NCI-H2029 (cell line): ENCODE measurements around the gene PCDHB5.
"Not testable (repeated sequence)": the region's sequence is repeated elsewhere in the genome, so short reads cannot be mapped to it uniquely, and the experiment has no call there.

Experiments
- DNase-seq: peaks from one replicate; lab custom pipeline; 2025; lab: John Stamatoyannopoulos, UW

The PCDHB5 gene

DNA sequence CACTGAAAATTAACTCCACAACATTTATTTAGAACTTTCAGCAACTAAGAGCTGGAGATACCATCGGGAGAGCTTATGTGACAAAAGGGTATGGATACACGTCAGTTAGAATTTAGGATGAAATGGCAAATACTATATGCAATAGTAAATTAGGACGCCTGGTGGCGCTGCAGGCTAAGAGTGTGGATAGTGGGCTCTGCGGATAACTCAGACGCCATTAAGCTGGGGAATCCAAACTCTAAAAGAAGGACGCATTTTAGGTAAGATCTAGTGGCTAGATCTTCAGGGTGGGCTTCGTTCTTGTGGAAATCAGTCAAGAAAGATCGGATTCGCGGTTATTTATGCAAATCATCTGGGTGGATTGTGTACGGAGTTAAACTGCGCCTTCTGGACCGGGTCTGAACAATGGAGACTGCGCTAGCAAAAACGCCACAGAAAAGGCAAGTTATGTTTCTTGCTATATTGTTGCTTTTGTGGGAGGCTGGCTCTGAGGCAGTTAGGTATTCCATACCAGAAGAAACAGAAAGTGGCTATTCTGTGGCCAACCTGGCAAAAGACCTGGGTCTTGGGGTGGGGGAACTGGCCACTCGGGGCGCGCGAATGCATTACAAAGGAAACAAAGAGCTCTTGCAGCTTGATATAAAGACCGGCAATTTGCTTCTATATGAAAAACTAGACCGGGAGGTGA is at the start of gene PCDHB5:
TSS of gene PCDHB5 (plus strand) at position 177 of the 688 bp plus-strand sequence. CDS start at position 406, 229 bp downstream.
- DNase-seq, result no peak

DNA sequence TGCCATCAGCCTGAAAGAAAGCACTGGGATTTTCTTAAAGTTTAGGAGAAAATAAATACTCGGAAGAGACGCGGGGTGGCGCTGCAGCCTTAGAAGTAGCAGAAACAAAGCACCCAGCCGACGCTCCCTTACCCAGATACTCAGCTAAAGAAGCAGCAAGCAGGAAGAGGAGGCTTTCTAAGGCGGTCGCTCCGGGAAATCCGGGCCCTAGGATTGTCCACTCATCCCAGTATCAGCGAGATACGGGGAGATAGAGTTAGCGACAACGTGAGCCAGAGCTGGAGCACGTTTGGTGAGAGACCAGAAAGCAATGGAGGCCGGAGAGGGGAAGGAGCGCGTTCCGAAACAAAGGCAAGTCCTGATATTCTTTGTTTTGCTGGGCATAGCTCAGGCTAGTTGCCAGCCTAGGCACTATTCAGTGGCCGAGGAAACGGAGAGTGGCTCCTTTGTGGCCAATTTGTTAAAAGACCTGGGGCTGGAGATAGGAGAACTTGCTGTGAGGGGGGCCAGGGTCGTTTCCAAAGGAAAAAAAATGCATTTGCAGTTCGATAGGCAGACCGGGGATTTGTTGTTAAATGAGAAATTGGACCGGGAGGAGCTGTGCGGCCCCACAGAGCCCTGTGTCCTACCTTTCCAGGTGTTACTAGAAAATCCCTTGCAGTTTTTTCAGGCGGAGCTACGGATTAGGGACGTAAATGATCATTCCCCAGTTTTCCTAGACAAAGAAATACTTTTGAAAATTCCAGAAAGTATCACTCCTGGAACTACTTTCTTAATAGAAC is 40.3 kb upstream of the PCDHB5 start, which contains the start of gene PCDHB2:
TSS of gene PCDHB2 (plus strand) at position 135 of the 782 bp plus-strand sequence. CDS start at position 311, 176 bp downstream.
- DNase-seq, result peak; percentile 57

DNA sequence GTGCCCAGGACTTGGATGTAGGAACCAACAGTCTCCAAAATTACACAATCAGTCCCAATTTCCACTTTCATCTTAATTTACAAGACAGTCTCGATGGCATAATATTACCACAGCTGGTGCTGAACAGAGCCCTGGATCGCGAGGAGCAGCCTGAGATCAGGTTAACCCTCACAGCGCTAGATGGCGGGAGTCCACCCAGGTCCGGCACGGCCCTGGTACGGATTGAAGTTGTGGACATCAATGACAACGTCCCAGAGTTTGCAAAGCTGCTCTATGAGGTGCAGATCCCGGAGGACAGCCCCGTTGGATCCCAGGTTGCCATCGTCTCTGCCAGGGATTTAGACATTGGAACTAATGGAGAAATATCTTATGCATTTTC is 39.8 kb upstream of the PCDHB5 start:
- DNase-seq, result no peak

DNA sequence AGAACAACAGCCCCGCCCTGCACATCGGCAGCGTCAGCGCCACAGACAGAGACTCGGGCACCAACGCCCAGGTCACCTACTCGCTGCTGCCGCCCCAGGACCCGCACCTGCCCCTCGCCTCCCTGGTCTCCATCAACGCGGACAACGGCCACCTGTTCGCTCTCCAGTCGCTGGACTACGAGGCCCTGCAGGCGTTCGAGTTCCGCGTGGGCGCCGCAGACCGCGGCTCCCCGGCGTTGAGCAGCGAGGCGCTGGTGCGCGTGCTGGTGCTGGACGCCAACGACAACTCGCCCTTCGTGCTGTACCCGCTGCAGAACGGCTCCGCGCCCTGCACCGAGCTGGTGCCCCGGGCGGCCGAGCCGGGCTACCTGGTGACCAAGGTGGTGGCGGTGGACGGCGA is 38.8 kb upstream of the PCDHB5 start:
- not testable (repeated sequence) for DNase-seq

DNA sequence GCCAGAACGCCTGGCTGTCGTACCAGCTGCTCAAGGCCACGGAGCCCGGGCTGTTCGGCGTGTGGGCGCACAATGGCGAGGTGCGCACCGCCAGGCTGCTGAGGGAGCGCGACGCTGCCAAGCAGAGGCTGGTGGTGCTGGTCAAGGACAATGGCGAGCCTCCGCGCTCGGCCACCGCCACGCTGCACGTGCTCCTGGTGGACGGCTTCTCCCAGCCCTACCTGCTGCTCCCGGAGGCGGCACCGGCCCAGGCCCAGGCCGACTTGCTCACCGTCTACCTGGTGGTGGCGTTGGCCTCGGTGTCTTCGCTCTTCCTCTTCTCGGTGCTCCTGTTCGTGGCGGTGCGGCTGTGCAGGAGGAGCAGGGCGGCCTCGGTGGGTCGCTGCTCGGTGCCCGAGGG is 38.4 kb upstream of the PCDHB5 start:
- DNase-seq, result not testable (repeated sequence)

DNA sequence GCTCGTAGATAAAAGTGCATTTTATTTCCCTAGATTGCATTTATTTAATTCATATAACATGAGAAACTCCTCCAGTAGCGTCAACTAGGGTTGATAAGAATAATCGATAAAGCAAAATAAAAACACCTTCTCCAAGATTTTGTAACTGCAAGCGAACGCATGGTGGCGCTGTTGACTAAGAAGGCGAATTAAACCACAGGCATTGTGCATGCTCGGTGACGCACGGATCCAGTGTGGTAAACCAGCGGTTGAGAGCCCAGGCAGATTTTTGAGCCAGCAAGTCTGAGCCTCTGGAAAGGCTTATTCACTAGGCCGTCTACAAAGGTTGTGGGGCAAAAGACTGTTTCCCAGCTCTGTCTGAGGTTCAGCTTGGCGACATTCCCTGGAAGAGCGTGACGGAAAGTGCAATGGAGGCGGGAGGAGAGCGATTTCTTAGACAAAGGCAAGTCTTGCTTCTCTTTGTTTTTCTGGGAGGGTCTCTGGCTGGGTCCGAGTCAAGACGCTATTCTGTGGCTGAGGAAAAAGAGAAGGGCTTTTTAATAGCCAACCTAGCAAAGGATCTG is 34.7 kb upstream of the PCDHB5 start, which contains the start of gene PCDHB3:
TSS of gene PCDHB3 (plus strand) at position 231 of the 563 bp plus-strand sequence. CDS start at position 408, 177 bp downstream.
- DNase-seq, result peak; percentile 56

DNA sequence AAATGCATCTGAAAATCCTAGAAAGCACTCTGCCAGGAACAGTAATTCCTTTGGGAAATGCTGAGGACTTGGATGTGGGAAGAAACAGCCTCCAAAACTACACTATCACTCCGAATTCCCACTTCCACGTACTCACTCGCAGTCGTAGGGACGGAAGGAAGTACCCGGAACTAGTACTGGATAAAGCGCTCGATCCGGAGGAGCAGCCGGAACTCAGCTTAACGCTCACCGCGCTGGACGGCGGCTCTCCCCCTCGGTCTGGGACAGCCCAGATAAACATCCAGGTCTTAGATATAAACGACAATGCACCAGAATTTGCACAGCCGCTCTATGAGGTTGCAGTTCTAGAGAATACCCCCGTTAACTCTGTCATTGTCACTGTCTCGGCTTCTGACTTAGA is 33.9 kb upstream of the PCDHB5 start:
- DNase-seq, result no peak

DNA sequence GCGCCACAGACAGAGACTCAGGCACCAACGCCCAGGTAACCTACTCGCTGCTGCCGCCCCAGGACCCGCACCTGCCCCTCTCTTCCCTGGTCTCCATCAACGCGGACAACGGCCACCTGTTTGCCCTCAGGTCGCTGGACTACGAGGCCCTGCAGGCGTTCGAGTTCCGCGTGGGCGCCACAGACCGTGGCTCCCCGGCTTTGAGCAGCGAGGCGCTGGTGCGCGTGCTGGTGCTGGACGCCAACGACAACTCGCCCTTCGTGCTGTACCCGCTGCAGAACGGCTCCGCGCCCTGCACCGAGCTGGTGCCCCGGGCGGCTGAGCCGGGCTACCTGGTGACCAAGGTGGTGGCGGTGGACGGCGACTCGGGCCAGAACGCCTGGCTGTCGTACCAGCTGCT is 32.9 kb upstream of the PCDHB5 start:
- not testable (repeated sequence) for DNase-seq

DNA sequence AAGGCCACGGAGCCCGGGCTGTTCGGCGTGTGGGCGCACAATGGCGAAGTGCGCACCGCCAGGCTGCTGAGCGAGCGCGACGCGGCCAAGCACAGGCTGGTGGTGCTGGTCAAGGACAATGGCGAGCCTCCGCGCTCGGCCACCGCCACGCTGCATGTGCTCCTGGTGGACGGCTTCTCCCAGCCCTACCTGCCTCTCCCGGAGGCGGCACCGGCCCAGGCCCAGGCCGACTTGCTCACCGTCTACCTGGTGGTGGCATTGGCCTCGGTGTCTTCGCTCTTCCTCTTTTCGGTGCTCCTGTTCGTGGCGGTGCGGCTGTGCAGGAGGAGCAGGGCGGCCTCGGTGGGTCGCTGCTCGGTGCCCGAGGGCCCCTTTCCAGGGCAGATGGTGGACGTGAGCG is 32.5 kb upstream of the PCDHB5 start:
- DNase-seq, result not testable (repeated sequence)

DNA sequence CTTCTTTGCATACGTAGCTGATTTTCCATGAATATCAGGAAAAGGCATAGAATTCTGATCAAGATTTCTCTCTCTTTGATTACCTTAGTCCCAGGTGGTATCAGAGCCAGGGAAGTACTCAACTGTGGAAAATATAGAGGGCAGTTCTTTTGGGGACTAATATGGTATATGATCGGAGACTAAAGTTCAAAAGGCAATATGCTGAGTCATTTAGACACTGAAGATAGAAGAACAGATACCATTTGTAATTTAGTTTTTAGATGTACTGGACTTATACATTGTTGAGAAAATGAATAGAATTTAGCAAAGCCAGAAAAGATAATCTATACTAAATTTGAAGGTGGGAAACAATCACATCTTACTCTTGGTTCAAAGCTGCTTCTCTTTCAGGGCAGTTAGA is 29.7 kb upstream of the PCDHB5 start:
- DNase-seq, result no peak

DNA sequence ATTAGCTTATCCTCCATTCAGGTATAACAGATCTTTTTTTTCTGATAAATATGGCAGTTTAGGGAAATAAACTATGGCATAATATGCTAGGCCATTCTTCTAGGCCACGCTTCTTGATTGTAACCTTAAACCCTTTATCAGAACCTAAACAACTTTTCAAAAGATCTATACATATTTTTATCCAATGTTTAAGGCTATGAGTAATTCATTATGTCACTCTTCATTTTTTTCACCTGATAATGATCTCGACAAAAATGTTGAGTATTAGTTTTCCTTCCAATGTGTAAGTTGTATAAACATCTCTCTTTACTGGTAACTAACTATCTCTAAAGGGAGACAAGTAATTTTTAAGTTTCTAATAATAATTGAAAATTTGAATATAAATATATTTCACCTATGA is 15.8 kb upstream of the PCDHB5 start:
- no peak for DNase-seq

DNA sequence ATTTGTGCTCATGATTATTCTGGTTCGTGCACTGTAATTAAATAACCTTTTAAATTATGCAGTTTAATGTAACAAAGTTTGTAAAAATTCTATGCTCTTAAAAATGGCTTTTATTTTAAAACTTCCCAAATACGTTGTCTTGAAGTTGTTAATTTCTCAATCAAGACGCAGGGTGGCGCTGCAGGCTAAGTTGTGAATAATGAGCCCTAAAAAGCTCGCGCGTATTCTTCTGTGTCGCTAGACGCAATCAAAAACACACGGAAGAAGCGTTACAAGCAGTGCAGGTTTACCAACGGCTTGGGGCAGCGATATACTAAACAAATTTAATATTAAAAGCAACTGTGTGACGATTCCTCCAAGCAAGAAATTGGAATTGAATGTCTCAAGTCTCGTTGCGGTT is 13.4 kb upstream of the PCDHB5 start, which contains the start of gene PCDHB4:
TSS of gene PCDHB4 (plus strand) at position 256 of the 400 bp plus-strand sequence. CDS start 181 bp downstream, outside the sequence.
- DNase-seq, result peak; percentile 50

DNA sequence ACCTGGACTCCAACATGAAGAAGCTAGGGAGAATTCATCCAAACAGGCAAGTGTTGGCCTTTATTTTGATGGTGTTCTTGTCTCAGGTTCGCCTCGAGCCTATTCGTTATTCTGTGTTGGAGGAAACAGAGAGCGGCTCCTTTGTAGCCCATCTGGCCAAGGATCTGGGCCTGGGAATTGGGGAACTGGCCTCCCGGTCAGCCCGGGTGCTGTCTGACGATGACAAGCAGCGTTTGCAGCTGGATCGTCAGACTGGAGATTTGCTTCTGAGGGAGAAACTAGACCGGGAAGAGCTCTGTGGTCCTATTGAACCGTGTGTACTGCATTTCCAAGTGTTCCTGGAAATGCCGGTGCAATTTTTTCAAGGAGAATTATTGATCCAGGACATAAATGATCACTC is 13.0 kb upstream of the PCDHB5 start:
- no peak for DNase-seq

DNA sequence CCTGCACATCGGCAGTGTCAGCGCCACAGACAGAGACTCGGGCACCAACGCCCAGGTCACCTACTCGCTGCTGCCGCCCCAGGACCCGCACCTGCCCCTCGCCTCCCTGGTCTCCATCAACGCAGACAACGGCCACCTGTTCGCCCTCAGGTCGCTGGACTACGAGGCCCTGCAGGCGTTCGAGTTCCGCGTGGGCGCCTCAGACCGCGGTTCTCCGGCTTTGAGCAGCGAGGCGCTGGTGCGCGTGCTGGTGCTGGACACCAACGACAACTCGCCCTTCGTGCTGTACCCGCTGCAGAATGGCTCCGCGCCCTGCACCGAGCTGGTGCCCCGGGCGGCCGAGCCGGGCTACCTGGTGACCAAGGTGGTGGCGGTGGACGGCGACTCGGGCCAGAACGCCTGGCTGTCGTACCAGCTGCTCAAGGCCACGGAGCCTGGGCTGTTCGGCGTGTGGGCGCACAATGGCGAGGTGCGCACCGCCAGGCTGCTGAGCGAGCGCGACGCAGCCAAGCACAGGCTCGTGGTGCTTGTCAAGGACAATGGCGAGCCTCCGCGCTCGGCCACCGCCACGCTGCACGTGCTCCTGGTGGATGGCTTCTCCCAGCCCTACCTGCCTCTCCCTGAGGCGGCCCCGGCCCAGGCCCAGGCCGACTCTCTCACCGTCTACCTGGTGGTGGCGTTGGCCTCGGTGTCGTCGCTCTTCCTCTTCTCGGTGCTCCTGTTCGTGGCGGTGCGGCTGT is 11.4 kb upstream of the PCDHB5 start:
- DNase-seq, result not testable (repeated sequence)

DNA sequence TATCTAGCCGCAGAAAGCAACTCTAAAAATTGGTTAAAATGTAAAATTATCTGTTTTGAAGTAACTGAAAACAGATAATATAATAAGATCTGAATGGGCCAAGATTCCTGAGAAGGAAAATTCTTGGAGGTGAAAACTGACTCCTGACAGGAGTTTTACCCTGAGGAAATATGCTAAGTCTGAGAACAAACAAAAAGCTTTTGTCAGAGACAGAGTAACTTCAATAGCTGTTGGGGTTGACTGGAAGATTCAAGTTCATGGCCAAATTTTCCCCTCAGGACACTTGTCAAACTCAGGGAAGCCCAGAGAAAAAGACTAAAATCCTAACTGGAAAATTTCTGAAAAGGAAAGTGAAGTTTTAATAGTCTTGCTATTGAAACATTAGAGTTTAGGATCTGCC is 7.7 kb upstream of the PCDHB5 start:
- no peak for DNase-seq

DNA sequence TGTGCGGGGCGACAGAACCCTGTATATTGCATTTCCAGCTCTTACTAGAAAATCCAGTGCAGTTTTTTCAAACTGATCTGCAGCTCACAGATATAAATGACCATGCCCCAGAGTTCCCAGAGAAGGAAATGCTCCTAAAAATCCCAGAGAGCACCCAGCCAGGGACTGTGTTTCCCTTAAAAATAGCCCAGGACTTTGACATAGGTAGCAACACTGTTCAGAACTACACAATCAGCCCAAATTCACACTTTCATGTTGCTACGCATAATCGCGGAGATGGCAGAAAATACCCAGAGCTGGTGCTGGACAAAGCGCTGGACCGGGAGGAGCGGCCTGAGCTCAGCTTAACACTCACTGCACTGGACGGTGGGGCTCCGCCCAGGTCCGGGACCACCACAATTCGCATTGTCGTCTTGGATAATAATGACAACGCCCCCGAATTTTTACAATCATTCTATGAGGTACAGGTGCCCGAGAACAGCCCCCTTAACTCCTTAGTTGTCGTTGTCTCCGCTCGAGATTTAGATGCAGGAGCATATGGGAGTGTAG is 786 bp downstream of the PCDHB5 start:
- DNase-seq, result no peak

DNA sequence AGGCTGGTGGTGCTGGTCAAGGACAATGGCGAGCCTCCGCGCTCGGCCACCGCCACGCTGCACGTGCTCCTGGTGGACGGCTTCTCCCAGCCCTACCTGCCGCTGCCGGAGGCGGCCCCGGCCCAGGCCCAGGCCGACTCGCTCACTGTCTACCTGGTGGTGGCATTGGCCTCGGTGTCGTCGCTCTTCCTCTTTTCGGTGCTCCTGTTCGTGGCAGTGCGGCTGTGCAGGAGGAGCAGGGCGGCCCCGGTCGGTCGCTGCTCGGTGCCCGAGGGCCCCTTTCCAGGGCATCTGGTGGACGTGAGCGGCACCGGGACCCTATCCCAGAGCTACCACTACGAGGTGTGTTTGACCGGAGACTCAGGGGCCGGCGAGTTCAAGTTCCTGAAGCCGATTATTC is 2.3 kb downstream of the PCDHB5 start:
- DNase-seq, result not testable (repeated sequence)

DNA sequence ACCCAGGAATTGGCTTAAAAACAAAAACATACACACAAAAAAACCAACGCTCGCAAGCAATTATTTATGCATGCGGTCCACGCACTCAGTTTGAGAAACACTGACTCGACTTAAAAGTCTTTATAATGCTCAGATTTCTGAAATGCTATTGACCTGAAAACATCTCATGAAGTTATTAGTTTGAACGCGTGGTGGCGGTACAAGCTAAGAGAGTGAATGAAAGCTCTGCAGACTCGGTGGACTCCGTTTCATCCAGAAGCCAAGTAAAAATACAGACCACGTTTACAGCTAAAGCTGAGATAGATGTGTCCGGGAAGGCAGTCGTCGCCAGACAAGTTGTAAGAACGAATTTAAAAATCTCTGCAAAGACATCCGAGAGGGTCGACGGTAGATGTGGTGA is 14.8 kb downstream of the PCDHB5 start, which contains the start of gene PCDHB6:
TSS of gene PCDHB6 (plus strand) at position 246 of the 400 bp plus-strand sequence. CDS start 201 bp downstream, outside the sequence.
- DNase-seq, result no peak

DNA sequence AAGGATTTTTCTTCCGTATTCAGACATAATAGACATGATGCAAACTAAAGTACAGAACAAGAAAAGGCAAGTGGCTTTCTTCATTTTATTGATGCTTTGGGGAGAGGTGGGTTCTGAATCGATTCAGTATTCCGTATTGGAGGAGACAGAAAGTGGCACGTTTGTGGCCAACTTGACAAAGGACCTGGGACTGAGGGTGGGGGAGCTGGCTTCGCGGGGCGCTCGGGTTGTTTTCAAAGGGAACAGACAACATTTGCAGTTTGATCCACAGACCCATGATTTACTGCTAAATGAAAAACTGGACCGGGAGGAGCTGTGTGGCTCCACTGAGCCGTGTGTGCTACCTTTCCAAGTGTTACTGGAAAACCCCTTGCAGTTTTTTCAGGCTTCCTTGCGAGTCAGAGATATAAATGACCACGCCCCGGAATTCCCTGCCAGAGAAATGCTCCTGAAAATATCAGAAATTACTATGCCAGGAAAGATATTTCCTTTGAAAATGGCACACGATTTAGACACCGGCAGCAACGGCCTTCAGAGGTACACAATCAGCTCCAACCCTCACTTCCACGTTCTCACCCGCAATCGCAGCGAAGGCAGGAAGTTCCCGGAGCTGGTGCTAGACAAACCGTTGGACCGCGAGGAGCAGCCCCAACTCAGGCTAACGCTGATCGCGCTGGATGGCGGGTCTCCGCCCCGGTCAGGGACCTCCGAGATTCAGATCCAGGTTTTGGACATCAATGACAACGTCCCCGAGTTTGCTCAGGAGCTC is 15.4 kb downstream of the PCDHB5 start:
- DNase-seq, result no peak

DNA sequence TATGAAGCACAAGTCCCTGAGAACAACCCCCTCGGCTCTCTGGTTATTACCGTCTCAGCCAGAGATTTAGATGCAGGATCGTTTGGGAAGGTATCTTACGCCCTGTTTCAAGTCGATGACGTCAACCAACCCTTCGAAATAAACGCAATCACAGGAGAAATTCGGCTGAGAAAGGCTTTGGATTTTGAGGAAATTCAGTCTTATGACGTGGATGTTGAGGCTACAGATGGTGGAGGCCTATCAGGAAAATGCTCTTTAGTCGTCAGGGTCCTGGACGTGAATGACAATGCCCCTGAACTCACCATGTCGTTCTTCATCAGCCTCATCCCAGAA is 16.0 kb downstream of the PCDHB5 start:
- DNase-seq, result no peak

DNA sequence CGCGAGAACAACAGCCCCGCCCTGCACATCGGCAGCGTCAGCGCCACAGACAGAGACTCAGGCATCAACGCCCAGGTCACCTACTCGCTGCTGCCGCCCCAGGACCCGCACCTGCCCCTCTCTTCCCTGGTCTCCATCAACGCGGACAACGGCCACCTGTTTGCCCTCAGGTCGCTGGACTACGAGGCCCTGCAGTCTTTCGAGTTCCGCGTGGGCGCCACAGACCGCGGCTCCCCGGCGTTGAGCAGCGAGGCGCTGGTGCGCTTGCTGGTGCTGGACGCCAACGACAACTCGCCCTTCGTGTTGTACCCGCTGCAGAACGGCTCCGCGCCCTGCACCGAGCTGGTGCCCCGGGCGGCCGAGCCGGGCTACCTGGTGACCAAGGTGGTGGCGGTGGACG is 16.6 kb downstream of the PCDHB5 start:
- not testable (repeated sequence) for DNase-seq
